H1 (cell line): ENCODE measurements around the gene NPHP4. TPM values are rescaled to one million over a fixed set of nuclear protein-coding genes. Genes with fewer than 3 reads are reported as not detected.

Experiments used
- CTCF ChIA-PET: fragments of 300-600 bp; sonication (Branson Sonifier 250); formaldehyde crosslinking; loops from one replicate; lab custom pipeline; 2021; ENCODE audit not compliant: partially characterized antibody; lab: Charles Lee
- POLR2A ChIA-PET: fragments of 300-600 bp; sonication (Branson Sonifier 250); formaldehyde crosslinking; loops from one replicate; lab custom pipeline; 2021; ENCODE audit warnings: inconsistent platforms; ENCODE audit not compliant: partially characterized antibody; lab: Charles Lee
- DNase-seq, 2 experiments: peaks; one replicate each; pipeline versions ENCODE4 v3.0.0 to v3.0.0-alpha.2; 2010 to 2022; ENCODE audit warnings: low spot score in 2 of 2, low read depth in 1 of 2, mixed read lengths in 1 of 2
- FAIRE-seq: peaks from 2 replicates; lab custom pipeline; 2011; peaks lifted over from hg19 to GRCh38; lab: Jason Lieb, UNC
- H2AFZ ChIP-seq: 2 replicates; pipeline ENCODE4 v1.8.1; 2012; ENCODE audit warnings: low read length, inconsistent platforms
- H2AK5ac ChIP-seq: 2 replicates; pipeline ENCODE4 v1.6.1; 2013; ENCODE audit warnings: low read depth, low read length
- H2BK120ac ChIP-seq: replicated peaks from 2 replicates; pipeline ENCODE3; 2013; ENCODE audit warnings: low read depth, low read length, inconsistent platforms
- H2BK12ac ChIP-seq: 2 replicates; pipeline ENCODE4 v1.6.1; 2013; ENCODE audit warnings: low read depth, low read length
- H2BK15ac ChIP-seq: 2 replicates; pipeline ENCODE4 v1.6.1; 2013; ENCODE audit warnings: low read length
- H2BK20ac ChIP-seq: 2 replicates; pipeline ENCODE4 v1.6.1; 2013; ENCODE audit warnings: low read length
- H2BK5ac ChIP-seq: 2 replicates; pipeline ENCODE4 v1.6.1; 2013; ENCODE audit warnings: low read depth, low read length
- H3K14ac ChIP-seq: 2 replicates; pipeline ENCODE4 v1.6.1; 2013; ENCODE audit warnings: inconsistent platforms; ENCODE audit not compliant: insufficient read length
- H3K18ac ChIP-seq: 2 replicates; pipeline ENCODE4 v1.6.1; 2013; ENCODE audit warnings: low read length; ENCODE audit errors: extremely low read depth
- H3K23ac ChIP-seq: 2 replicates; pipeline ENCODE4 v1.6.1; 2013; ENCODE audit warnings: inconsistent platforms; ENCODE audit not compliant: insufficient read length
- H3K23me2 ChIP-seq: 2 replicates; pipeline ENCODE4 v1.6.1; 2013; ENCODE audit warnings: low read depth, low read length
- H3K27ac ChIP-seq: 2 replicates; pipeline ENCODE4 v1.6.1; 2011; ENCODE audit warnings: low read depth, low read length, inconsistent platforms
- H3K27me3 ChIP-seq, 4 experiments: replicated peaks in 1 of 4; 1 replicate in 1 of 4; 2 replicates in 3 of 4; pipeline versions ENCODE4 v1.6.1 to v1.8.1; 2011 to 2013; ENCODE audit warnings: low read length in 3 of 4, mild to moderate bottlenecking in 3 of 4, inconsistent platforms in 2 of 4, mixed read lengths in 2 of 4, moderate library complexity in 1 of 4; ENCODE audit not compliant: control insufficient read depth in 3 of 4, insufficient read depth in 3 of 4; ENCODE audit errors: extremely low read depth in 1 of 4
- H3K36me3 ChIP-seq, 4 experiments: 2 replicates each; pipeline versions ENCODE4 v1.6.1 to v1.8.1; 2011 to 2013; ENCODE audit warnings: mild to moderate bottlenecking in 4 of 4, low read length in 3 of 4, moderate library complexity in 2 of 4, control low read depth in 1 of 4, inconsistent platforms in 1 of 4; ENCODE audit not compliant: insufficient read depth in 4 of 4, control insufficient read depth in 2 of 4
- H3K4ac ChIP-seq: replicated peaks from 2 replicates; pipeline ENCODE3; 2013; ENCODE audit warnings: low read length, low read depth, mixed read lengths, inconsistent platforms; ENCODE audit not compliant: insufficient read length
- H3K4me1 ChIP-seq, 4 experiments: replicated peaks in 1 of 4; 1 replicate in 1 of 4; 2 replicates in 3 of 4; pipeline versions ENCODE4 v1.6.1 to v1.8.1; 2011 to 2013; ENCODE audit warnings: low read length in 3 of 4, inconsistent platforms in 2 of 4, mixed read lengths in 1 of 4; ENCODE audit not compliant: insufficient read depth in 4 of 4, control insufficient read depth in 3 of 4
- H3K4me2 ChIP-seq, 2 experiments: 2 replicates each; pipeline versions ENCODE4 v1.6.1 to v1.8.1; 2011 to 2013; ENCODE audit warnings: low read depth in 2 of 2, low read length in 2 of 2, control low read depth in 1 of 2, inconsistent platforms in 1 of 2, mild to moderate bottlenecking in 1 of 2; ENCODE audit not compliant: insufficient read depth in 1 of 2
- H3K4me3 ChIP-seq, 4 experiments: fragments of 200-600, 300-600 bp in 1 of 4; sonication (generic), shearing (Covaris generic), sonication (Bioruptor Twin) in 1 of 4; 2 replicates each; pipeline versions ENCODE4 v1.5.1 to v1.8.1; 2011 to 2016; ENCODE audit warnings: low read length in 4 of 4, low read depth in 3 of 4, control low read depth in 2 of 4, inconsistent platforms in 2 of 4, mild to moderate bottlenecking in 2 of 4, mixed read lengths in 1 of 4, moderate library complexity in 1 of 4; ENCODE audit not compliant: insufficient read depth in 2 of 4; ENCODE audit errors: extremely low read depth in 1 of 4
- H3K56ac ChIP-seq: replicated peaks from 2 replicates; pipeline ENCODE3; 2013; ENCODE audit warnings: low read depth, mild to moderate bottlenecking, mixed read lengths, low read length, inconsistent platforms; ENCODE audit not compliant: insufficient read length
- H3K79me1 ChIP-seq: 2 replicates; pipeline ENCODE4 v1.6.1; 2013; ENCODE audit warnings: low read depth, low read length, control low read depth
- H3K79me2 ChIP-seq, 2 experiments: 2 replicates each; pipeline versions ENCODE4 v1.6.1 to v1.8.1; 2012 to 2013; ENCODE audit warnings: low read length in 2 of 2, mild to moderate bottlenecking in 2 of 2, inconsistent platforms in 1 of 2; ENCODE audit not compliant: insufficient read depth in 2 of 2, control insufficient read depth in 1 of 2
- H3K9ac ChIP-seq, 4 experiments: replicated peaks in 1 of 4; 1 replicate in 1 of 4; 2 replicates in 3 of 4; pipeline versions ENCODE4 v1.6.1 to v1.8.1; 2011 to 2013; ENCODE audit warnings: low read depth in 3 of 4, low read length in 3 of 4, control low read depth in 2 of 4, mild to moderate bottlenecking in 2 of 4, moderate library complexity in 2 of 4, inconsistent platforms in 1 of 4; ENCODE audit errors: extremely low read depth in 1 of 4
- H3K9me3 ChIP-seq, 2 experiments: 2 replicates each; pipeline versions ENCODE4 v1.6.1 to v1.8.1; 2012 to 2013; ENCODE audit warnings: mild to moderate bottlenecking in 2 of 2, moderate library complexity in 2 of 2, control low read depth in 1 of 2, inconsistent platforms in 1 of 2, low read depth in 1 of 2, low read length in 1 of 2, mixed read lengths in 1 of 2; ENCODE audit not compliant: insufficient read depth in 2 of 2
- H4K20me1 ChIP-seq, 2 experiments: replicated peaks in 1 of 2; 2 replicates each; pipeline versions ENCODE3 to v1.8.1; 2011 to 2013; ENCODE audit warnings: inconsistent platforms in 2 of 2, low read length in 2 of 2, mild to moderate bottlenecking in 1 of 2; ENCODE audit not compliant: insufficient read depth in 2 of 2, control insufficient read depth in 1 of 2
- H4K5ac ChIP-seq: 2 replicates; pipeline ENCODE4 v1.6.1; 2013; ENCODE audit warnings: low read length, low read depth, mixed read lengths, inconsistent platforms; ENCODE audit not compliant: insufficient read length
- H4K8ac ChIP-seq: 2 replicates; pipeline ENCODE4 v1.8.0; 2013; ENCODE audit warnings: mild to moderate bottlenecking, moderate library complexity, low read length, inconsistent platforms; ENCODE audit not compliant: insufficient read depth; ENCODE audit errors: extremely low read depth
- H4K91ac ChIP-seq: replicated peaks from 2 replicates; pipeline ENCODE3; 2013; ENCODE audit warnings: low read length, mixed read lengths, inconsistent platforms; ENCODE audit not compliant: insufficient read length
- ASH2L ChIP-seq: fragments of 200-600, 300-600 bp; sonication (generic); IDR thresholded peaks from one replicate; pipeline ENCODE4 v1.7.1; 2017; ENCODE audit warnings: low read length
- HDAC2 ChIP-seq, 2 experiments: fragments of 300-600 bp in 1 of 2; sonication (generic) in 1 of 2; IDR thresholded peaks; 2 replicates each; pipeline ENCODE4 v1.6.1; 2011 to 2012; ENCODE audit warnings: low read depth in 2 of 2, low read length in 2 of 2, mild to moderate bottlenecking in 2 of 2, moderate library complexity in 2 of 2, borderline replicate concordance in 1 of 2, inconsistent platforms in 1 of 2
- HDAC6 ChIP-seq: IDR thresholded peaks from one replicate; pipeline ENCODE4 v1.7.1; 2012; ENCODE audit warnings: low read depth, mild to moderate bottlenecking, inconsistent platforms, low read length, moderate library complexity
- KDM1A ChIP-seq: fragments of 200-600, 300-600 bp; sonication (generic); IDR thresholded peaks from 2 replicates; pipeline ENCODE4 v1.7.1; 2016; ENCODE audit warnings: mild to moderate bottlenecking, low read length, borderline replicate concordance
- KDM4A ChIP-seq: IDR thresholded peaks from one replicate; pipeline ENCODE4 v1.7.1; 2012; ENCODE audit warnings: low read depth, mild to moderate bottlenecking, moderate library complexity, low read length, inconsistent platforms; ENCODE audit not compliant: severe bottlenecking
- MAX ChIP-seq: IDR thresholded peaks from 2 replicates; pipeline ENCODE4 v1.6.1; 2012; ENCODE audit warnings: inconsistent platforms
- POLR2A ChIP-seq, 2 experiments: IDR thresholded peaks; 1 replicate in 1 of 2; 2 replicates in 1 of 2; pipeline ENCODE4 v1.6.1; 2011; ENCODE audit warnings: low read depth in 2 of 2, low read length in 2 of 2, mild to moderate bottlenecking in 2 of 2; ENCODE audit errors: control extremely low read depth in 1 of 2
- RBBP5 ChIP-seq: IDR thresholded peaks from 2 replicates; pipeline ENCODE4 v1.7.1; 2012; ENCODE audit warnings: low read depth, mild to moderate bottlenecking, inconsistent platforms, low read length, moderate library complexity, borderline replicate concordance
- SIN3A ChIP-seq, 2 experiments: IDR thresholded peaks in 1 of 2; conservative IDR thresholded peaks in 1 of 2; 2 replicates each; pipeline ENCODE4 v1.6.1; 2011 to 2012; ENCODE audit warnings: low read length in 2 of 2, improper control_type of control experiment in 1 of 2, low read depth in 1 of 2, mild to moderate bottlenecking in 1 of 2
- TAF1 ChIP-seq: IDR thresholded peaks from 2 replicates; pipeline ENCODE4 v1.6.1; 2011; ENCODE audit warnings: mild to moderate bottlenecking, low read depth, low read length
- WGBS, 2 experiments: shearing (Covaris generic) in 1 of 2; methylation state at CpG; one replicate each; pipeline versions ENCODE4 v1.1.6 to v1.1.7; 2013 to 2015; ENCODE audit warnings: low lambda C conversion rate in 2 of 2, mixed read lengths in 2 of 2, inconsistent platforms in 1 of 2, low coverage in 1 of 2, missing lambda C conversion rate in 1 of 2; ENCODE audit not compliant: insufficient replicate concordance in 2 of 2, insufficient coverage in 1 of 2, insufficient read length in 1 of 2; ENCODE audit errors: extremely low coverage in 1 of 2, missing lambda C conversion rate in 1 of 2; 5-methylcytosine and 5-hydroxymethylcytosine counted together
- polyA plus RNA-seq, 7 experiments: library from polyadenylated mRNA; depleted of rRNA in 3 of 7; stranded (reverse) in 5 of 7; unstranded in 2 of 7; fragments of >200 nt in 5 of 7; fragments of 200-250 nt in 2 of 7; gene quantifications; 1 replicate in 5 of 7; 2 replicates in 1 of 7; 4 replicates in 1 of 7; pipeline versions ENCODE4 v1.2.1 to v1.2.3, GENCODE V29; 2011 to 2013; ENCODE audit warnings: missing spikeins in 2 of 7, mixed read lengths in 2 of 7
- total RNA-seq: library from RNA; stranded (reverse); fragmentation: NEBNext Ultra II Directional; extraction: Animal tissue kit (Norgen Biotek cat#: 25700); gene quantifications from 2 replicates; pipeline ENCODE4 v1.2.1, GENCODE V29; 2021

NPHP4 gene
- total and polyA plus RNA-seq, 2 of the 8 experiments (the other 6 are each of a cell fraction or from before 2014, with no cell fraction given) = 5.8 to 14.0 TPM

GRCh38 chr1:5992814-5993555 is 760 bp upstream of the NPHP4 start:
- Histone ChIP-seq H3K36me3 (no peaks in the 10 kb centered on the region), H3K56ac (no peak overlapping the region), H2BK20ac (no peak overlapping the region), H3K23me2 (peaks cover 15% of the 10 kb centered on the region), H3K4ac (peak overlapping the region; percentile 27), H3K79me2 (peaks cover 0 to 2% of the 10 kb centered on the region in 2 experiments; a peak in 1 of 4 replicates), H3K4me3 (peak overlapping the region; percentile 59 to 93 (median 62)), H4K5ac (no peak overlapping the region), H3K4me1 (peaks cover 5 to 20% (median 11%) of the 10 kb centered on the region in 4 experiments), H2AK5ac (no peak overlapping the region), H3K18ac (peak overlapping the region; percentile 83), H3K9me3 (no peaks in the 10 kb centered on the region), H4K8ac (no peak overlapping the region; the same call in 1 of the 2 replicates), H3K23ac (no peak overlapping the region), H4K91ac (peak overlapping the region; percentile 93), H2BK12ac (peak overlapping the region; percentile 39; the same call in 1 of the 2 replicates), H3K14ac (no peak overlapping the region), H4K20me1 (peaks cover 8 to 20% of the 10 kb centered on the region in 2 experiments), H2AFZ (no peak overlapping the region), H3K79me1 (peaks cover 6% of the 10 kb centered on the region; the same call in 1 of the 2 replicates), H2BK15ac (no peak overlapping the region; the same call in 1 of the 2 replicates), H3K4me2 (peak overlapping the region; percentile 83 to 91), H3K27me3 (peaks cover 0 to 36% (median 21%) of the 10 kb centered on the region in 4 experiments; a peak in 5 of 7 replicates), H3K27ac (no peak overlapping the region), H2BK5ac (peak overlapping the region; percentile 44; the same call in 1 of the 2 replicates), H3K9ac (peak overlapping the region in 1 of 4 experiments; percentile 7; a peak in 2 of 7 replicates), H2BK120ac (no peak overlapping the region)
- TF ChIP-seq POLR2A (IDR thresholded peaks at IDR 0.05; ENCODE audit: control extremely low read depth in 1 of 2, low read depth in 2 of 2, low read length in 2 of 2) (no peak), HDAC2 (IDR thresholded peaks at IDR 0.05; ENCODE audit: borderline replicate concordance in 1 of 2, low read depth in 2 of 2, low read length in 2 of 2) (peak in 1 of 2 experiments; percentile 50; a peak in 2 of 4 replicates), KDM4A (peak; percentile 77), HDAC6 (no peak), ASH2L (peak; percentile 48), KDM1A (peak; percentile 9; the same call in 1 of the 2 replicates), RBBP5 (peak; percentile 35; the same call in 1 of the 2 replicates), TAF1 (peak; percentile 2; the same call in 1 of the 2 replicates), SIN3A (conservative IDR thresholded peaks at IDR 0.05 in 1 of 2, IDR thresholded peaks at IDR 0.05 in 1 of 2; ENCODE audit: low read depth in 1 of 2, low read length in 2 of 2) (0 out of 4 replicates have a peak, but pooled peaks of 1 of the 2 experiments have one; percentile 44), MAX (no peak)
- DNase-seq = no peak
- FAIRE-seq = no peak
- POLR2A ChIA-PET = interaction anchor here (1.3 to 2.2 kb wide), 3 partner anchors 9 to 13 kb away, joined by 4 to 12 read pairs (median 5); no protein-coding TSS in a partner anchor
- CTCF ChIA-PET = interaction anchor here (0.6 to 2.0 kb wide), 6 partner anchors 12 to 42 kb away, joined by 3 to 7 read pairs (median 4); no protein-coding TSS in a partner anchor
- WGBS, 2 experiments = 2% methylated on average over 7 of the region's 49 CpGs; no CpG with 5 or more reads in 1 of the 2 experiments
